GM21825 (cell line): Measurements from ENCODE around the gene C3orf22.
"Not testable (repeated sequence)": the region's sequence is repeated elsewhere in the genome, so short reads cannot be mapped to it uniquely, and the experiment has no call there.

Source experiments
- ATAC-seq: cut with Tn5 transposase; IDR thresholded peaks from one replicate; pipeline ENCODE4 v1.9.1; 2021; ENCODE audit warnings: mild to moderate bottlenecking, moderate library complexity; ENCODE audit not compliant: unreplicated experiment

Gene C3orf22

DNA sequence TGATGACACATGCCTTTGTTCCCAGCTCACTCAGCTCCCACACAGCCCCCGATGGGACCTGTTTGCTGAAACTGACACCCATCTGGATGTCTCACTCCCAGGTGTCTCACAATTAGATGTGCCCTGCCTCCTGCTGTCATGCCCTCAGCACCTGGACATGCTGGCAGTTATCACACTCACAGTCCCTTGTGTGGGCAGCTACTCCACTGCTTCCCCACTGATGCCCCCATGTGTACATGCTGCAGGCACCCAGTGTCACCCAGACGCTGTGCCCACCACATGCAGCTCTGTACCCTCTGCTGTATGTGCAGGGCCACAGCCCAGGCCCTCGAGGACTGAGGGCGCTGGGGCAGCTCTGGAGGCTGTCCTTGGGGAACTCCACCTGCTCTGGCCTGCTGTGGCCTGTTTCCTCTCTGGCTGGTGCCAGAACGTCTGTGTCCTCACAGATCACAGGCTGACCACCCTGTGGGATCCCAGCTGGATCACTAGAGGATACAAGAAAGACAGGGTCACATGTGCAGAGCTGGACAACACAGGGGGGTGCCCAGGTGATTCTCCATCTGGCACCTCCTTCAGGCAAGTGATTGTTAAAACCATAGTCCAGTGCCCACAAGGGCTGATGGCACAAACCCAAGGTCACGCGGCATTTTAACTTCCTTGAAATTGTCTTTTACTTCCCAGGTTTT is 14.0 kb downstream of the C3orf22 start:
- ATAC-seq: no peak

DNA sequence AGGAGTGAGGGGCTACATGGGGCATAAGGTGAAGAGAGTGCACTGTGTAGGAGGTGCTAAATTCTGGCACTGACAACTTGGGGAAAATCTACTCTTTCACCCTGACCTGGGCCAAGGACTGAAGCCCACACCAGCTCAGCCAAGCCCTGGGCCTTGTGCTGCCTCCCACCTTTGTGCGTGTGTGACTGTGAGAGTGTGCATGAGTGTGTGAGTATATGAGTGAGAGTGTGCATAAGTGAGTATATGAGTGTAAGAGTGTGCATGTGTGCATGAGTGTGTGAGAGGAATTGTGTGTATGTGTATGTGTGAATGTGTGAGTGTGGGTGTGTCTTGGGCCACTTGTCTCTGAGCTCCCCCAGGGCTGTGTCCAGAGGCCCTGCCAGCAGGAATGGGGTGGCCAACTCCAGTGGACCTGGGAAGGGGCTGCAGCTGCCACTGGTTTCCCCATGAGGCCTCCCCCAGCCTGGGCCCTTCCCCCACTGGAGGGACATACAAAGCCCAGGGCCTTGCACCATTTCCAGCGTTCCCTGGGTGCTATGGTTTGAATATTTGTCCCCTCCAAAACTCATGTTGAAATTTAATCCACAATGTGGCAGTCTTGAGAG is 15.2 kb downstream of the C3orf22 start:
- no peak for ATAC-seq

DNA sequence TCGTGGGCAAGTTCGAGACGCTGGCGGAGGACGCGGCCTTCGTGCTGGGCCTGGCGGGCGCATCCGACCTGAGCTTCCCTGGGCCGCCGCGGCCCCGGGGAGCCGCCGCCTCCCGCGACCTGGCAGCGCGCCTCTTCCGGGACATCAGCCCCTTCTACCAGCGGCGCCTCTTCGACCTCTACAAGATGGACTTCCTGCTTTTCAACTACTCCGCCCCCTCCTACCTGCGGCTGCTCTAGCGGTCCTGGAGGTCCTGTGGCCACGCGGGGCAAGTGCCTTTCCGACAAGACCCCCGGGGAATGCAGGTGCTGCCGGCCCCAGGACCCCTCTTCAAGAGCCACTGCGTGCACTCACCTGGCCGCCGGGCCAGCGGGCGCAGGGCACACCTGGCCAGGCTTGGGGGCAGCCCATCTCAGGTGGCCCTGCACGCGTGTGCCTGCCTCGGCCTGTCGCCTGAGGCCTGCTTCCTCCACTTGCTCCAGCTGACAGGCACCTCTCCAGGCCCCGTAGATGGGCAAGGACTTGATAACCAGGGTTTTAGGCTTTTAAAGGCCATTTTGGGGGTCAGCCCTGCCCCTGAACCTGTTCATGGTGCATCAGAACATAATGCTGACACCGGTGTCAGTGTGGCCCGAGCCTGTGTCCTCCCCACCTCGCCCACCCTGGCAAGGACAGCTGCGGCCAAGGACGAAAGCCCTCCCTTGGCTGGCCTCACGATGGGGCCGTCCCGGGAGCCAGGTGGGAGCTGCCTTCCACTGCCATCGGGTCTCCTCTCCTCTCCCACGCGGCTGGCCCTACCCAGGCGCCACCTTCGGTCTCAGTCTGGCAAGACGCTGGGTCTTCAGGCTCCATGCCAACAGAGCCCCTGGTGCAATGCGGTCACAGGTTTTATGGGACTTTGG is 16.1 kb downstream of the C3orf22 start:
- ATAC-seq: no peak

DNA sequence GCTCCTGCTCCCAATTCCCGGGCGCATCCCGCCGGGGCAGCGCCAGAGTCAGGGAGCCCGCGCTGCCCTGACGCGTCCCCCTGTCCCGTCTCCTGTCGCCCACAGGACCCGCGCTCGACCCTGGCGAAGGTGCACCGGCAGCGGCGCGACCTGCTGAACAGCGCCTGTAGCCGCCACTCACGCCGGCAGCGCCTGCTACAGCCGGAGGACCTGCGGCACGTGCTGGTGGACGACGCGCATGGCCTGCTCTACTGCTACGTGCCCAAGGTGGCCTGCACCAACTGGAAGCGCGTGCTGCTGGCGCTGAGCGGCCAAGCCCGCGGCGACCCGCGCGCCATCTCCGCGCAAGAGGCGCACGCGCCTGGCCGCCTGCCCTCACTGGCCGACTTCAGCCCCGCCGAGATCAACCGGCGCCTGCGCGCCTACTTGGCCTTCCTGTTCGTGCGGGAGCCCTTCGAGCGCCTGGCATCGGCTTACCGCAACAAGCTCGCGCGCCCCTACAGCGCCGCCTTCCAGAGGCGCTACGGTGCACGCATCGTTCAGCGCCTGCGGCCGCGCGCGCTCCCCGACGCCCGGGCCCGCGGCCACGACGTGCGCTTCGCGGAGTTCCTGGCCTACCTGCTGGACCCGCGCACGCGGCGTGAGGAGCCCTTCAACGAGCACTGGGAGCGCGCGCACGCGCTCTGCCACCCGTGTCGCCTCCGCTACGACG is 16.9 kb downstream of the C3orf22 start:
- no peak for ATAC-seq

DNA sequence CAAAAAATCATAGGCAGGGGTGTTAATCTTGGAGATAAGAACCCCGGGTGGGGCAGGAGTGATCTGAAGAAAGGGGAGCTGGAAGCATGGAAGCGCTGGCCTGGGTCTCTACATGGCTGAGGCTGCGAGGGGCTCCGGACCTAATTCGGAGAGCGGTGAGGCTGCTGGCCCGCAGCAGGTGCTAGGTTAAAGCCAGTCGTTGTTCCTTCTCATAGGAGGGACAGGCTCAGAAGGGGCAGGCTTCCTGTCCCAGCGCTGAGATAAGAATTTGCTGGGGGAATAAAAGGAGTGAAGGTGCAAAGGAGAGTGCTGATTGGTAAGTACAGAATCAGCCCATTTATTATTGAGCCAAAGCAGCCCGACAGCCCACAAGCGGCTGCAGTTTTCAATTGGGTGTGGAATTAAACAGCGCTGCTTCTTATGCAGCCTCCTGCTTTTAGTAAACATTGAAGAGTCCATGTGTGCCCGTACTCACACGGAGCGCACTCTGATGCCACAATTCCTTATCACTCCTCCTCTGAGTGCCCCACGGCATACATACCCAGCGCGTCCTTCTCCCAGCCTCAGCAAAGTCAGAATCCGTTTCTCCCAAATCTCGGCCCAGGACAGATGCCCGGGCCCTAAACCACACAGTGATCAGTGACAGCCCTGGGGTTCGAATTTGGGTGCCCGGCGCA is 17.6 kb downstream of the C3orf22 start:
- ATAC-seq: no peak

DNA sequence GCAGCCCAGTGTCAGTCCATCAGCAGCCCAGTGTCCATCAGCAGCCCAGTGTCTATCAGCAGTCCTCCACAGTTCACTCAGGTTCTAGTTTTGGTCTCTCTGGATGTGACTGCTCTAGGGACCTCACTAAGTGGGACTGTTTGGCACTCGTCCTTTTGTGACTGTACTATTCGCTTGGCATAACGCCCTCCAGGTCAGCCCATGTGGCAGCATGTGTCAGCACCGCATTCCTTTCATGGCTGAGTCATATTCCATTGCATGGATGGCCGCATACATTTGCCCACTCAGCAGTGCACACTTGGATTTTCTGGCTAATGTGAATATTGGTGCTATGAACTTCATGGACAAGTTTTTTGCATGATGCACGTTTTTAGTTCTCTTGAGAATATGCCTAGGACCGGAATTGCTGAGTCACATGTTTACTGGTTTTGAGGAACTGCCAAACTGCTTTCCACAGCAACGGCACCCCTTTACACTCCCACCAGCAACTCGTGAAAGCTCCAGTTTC is 18.3 kb downstream of the C3orf22 start:
- no peak for ATAC-seq

DNA sequence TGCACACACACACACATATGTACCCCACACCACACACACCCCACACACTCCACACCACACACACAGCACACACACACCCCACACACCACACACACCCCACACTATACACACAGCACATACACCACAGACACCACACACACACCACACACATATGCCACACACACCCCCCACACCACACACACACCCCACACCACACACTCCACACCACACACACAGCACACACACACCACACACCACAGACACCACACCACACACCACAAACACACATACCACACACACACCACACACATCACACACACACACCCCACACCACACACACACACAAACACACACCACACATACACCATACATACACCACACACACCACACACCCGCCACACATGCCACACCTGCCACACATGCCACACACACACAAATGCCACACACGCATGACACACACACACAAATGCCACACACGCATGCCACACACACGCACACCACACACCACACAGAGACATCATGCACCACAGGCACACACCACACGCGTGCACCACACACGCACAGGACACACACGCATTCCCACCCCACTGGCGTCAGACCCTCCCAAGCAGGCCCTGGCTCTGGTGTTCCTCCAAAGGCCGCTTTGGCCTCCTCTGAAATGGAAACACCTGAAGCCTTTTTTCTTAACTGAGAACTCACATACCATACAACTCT is 19.0 kb downstream of the C3orf22 start:
- ATAC-seq: no peak

DNA sequence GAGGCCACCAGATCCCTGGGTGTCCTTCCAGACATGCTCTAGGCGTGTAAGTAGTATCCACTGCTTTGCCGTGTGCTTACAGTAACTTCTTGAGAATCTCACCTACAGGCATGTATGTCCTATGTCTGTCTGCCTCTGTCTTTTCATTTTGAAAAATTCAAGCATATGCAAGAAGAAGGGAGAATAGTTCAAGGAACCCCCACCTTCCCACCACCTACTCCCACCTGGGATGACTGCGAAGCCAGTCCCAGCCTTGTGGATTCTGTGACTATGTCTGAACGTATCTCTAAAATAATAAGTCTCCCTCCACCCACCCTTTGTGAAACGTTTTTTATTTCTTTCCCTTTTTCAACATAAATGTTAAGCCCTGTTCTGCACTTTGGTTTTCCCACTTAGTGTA is 19.8 kb downstream of the C3orf22 start:
- no peak for ATAC-seq

DNA sequence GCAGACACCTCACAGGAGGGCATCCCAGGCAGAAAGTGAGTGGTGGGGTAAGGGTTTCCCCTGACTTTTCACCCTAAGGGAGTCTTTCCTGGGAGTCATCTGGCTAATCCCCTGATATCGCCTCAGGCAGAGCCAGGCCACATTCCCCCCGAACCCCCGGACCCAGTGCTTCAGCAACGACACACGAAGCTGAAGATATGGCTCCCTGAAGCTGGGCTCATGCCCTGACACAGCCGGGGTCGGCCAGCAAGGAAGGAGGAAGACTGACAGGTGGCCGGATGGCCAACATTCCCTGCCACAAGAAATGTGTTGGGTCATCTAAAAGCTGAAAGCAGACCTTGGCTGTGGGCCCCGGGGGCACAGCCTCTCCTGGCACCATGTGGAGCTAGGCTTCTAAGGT is 20.4 kb downstream of the C3orf22 start:
- ATAC-seq: no peak

DNA sequence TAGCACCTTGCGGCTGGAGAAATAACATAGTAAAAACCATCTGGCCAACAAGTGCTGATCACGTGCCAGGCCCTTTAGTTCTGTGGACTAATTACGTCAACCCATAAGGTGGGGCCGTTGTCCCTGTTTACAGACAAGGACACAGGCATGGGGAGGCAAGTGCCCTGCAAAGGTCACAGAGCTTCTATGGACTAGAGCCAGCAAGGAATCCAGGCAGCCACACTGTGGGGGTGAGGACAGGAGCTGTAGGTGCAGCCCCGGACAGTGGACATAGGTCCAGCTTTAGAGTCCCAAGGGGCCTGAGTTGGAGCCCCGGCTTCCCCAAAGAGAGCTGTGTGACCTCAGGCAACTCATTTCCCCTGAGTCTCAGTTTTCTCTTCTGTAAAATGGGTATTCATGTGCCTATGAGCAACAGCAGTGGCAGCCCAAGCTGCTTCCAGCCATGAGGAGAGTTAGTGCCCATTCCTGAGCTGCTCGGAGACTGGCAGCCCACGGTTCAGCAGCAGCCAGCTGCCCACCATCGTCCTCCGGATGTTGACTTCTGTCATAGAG is 20.9 kb downstream of the C3orf22 start:
- ATAC-seq: no peak

DNA sequence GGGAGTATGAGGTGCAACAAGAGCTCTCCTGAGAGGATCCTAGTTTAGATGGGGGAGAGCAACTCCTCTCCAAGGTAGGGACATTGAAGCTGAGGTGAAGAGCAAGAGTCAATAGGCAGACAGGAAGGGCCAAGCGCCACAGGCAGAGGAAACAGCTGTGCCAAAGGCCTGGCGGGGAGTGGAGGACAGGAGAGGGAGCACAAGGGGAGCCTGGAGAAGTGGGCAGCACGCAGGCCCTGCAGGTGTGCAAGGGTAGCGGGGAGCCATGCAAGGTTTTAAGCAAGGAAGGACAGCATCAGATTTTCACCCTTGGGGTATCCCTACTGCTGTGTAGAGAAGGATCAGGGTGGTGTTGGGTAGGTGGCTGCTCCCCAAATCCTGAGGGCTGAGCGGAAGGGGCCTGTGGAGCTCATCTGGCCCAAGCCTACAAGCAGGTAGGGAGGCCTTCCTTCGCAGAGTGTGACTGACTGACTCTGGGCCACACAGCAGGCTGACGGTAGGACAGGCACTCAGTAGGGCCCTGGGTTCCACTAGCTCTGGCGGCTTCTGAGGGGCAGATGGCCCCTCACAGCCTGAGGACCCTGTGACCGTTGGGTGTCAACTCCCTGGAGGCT is 21.5 kb downstream of the C3orf22 start:
- no peak for ATAC-seq

DNA sequence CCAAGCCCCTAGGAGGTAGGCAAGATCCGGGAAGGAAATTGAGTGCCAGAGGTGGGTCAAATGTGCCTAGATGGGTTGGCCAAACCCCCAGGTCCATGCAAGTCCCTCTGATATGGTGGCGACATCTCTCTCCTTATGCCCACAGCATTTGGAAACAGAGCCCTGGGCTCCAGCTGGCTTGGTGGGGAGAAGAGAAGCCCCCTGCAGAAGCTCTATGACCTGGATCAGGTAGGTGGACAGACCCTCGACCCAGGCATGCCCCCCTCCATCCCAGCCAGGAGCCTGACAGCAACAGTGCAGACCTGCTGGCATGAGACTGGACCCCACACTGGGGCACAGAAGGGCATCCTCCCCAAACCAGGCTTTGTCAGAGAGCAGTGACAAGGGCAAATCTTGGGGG is 22.6 kb downstream of the C3orf22 start:
- ATAC-seq: no peak

DNA sequence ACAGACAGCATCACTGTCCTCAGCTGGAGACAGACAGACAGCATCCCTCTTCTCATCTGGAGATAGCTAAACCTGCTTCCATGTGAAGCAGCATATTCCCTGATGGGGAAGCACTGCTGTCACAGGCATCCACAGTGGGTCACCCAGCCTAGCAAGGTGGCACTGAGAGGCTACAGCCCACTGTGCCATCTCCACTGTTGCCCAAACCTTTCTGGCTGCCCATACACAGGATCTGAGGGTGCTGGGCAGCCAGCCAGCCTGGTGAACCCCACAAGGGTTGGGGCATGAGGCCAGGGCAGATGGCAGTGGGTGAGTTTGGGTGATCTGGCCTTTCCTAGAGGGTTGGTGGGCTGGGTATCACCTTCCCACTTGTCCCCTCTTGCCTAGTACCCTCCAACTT is 23.1 kb downstream of the C3orf22 start:
- no peak for ATAC-seq

DNA sequence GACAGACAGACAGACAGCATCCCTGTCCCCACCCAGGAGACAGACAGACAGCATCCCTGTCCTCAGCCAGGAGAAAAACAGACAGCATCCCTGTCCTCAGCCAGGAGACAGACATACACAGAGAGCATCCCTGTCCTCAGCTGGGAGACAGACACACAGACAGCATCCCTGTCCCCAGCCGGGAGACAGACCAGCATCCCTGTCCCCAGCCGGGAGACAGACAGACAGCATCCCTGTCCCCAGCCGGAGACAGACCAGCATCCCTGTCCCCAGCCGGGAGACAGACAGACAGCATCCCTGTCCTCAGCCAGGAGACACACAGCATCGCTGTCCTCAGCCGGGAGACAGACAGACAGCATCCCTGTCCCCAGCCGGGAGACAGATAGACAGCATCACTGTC is 24.0 kb downstream of the C3orf22 start:
- not testable (repeated sequence) for ATAC-seq

DNA sequence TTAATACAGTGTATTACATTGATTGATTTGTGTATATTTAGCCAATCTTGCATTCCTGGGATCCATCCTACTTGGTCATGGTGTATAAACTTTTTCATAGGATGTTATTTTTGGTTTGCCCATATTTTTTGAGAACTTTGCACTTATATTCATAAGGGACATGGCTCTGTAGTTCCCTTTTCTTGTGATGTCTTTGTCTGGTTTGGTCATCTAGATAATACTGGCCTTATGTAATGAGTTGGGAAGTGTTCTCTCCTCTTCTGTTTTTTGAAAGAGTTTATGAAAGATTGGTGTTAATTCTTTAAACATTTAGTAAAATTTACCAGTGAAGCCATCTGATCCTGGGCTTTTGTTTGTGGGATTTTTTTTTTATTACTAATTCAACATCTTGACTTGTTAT is 25.2 kb downstream of the C3orf22 start:
- ATAC-seq: no peak

DNA sequence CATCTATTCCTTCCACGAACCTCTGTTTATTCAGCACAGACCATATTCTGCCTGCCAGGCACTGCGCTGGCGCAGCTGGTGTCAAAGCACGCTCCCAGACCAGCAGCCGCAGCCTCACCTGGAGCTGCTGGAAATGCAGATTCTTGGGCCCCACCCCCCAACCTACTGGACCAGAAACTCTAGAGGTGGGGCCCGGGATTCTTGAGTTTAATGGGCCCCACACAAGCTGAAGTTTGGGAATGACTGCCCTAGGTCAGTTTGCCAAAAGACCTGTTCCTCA is 27.7 kb downstream of the C3orf22 start:
- ATAC-seq: no peak

DNA sequence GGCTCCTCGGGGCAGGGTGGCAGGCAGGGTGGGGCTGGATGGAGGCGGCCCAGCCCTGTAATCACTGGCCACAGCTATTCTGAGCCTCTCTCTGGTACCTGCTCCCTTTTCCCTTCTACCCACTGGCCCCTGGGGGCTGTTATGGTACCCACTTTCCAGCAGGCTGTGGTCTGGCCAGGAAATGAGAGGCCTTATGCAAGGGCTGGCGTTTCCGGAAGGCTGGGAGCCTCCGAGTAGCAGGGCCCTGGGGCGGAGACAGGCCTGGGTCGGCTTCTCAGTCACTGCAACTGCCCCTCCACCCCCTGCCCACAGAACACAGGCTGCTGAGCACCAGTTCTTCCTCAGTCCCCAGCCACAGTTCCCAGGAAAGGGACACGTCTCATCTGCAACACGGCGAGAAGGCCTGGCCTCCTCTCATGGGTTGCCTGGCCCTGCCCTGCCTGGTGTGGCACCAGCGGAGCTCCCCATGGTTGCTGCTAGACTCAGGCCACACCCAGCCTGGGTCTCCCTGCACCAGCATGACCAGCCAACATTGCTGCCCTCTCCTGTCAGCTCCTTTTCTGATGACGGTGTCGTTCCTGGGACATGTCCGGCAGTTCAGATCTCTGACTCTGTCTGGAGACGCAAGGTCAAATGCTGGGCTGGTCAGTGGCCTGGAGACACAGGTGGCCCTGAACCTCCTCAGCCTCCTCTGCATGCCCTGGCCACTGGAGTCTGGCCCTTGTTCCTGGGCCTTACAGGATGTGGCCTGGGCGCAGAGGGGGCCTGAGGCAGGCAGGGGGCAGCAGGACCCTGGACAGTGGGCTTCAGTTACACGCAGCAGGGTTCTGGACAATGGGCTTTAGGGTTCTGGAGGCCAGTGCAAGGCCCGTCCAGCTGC is 28.3 kb downstream of the C3orf22 start:
- no peak for ATAC-seq

DNA sequence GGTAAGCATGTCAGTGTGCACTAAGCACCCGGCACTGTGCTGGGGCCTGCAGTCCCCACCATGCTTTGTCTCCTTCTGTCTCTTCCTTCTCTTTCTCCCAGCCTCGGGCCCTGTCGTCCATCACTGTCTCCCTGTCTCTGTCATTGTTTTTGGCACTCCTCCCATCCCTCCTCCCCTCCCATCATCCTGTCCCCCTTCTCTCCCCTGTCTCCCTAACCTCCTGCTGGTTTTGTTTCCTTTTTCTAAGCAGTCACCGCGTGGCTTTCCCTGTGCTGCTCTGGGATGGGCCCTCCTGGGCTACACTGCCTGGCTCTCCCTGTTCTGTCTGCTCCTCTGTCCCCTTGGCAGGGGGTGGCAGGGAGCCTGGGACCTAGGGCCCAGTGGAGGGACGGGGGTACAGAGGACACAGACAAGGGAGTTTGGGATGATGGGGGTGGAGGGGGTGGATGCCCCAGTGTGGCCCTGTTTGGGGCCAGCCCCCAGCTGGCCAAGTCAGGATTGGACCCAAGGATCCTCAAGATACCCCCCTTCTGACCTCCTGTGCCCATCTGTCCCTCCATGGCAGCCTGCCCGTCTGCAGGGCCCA is 29.1 kb downstream of the C3orf22 start:
- no peak for ATAC-seq
